Naive thymus-derived CD4-positive, alpha-beta T cell (primary cell): ENCODE measurements around the gene BIN1. TPM values are rescaled to one million over a fixed set of nuclear protein-coding genes. Genes with fewer than 3 reads are reported as not detected.
A peak's percentile ranks its signal among the peaks of the same experiment; 100 is the strongest.

ENCODE experiments used
- ATAC-seq: fragments of 150-1000 bp; cut with Tn5 transposase; 2 replicates; pipeline ENCODE4 v1.10.0; 2021; ENCODE audit warnings: mild to moderate bottlenecking, moderate library complexity
- CTCF ChIA-PET: fragments of 350-600 bp; sonication (Branson Sonifier 250); formaldehyde crosslinking; loops from one replicate; lab custom pipeline; 2021; ENCODE audit warnings: antibody characterized with exemption; lab: Charles Lee
- POLR2A ChIA-PET: fragments of 350-600 bp; sonication (Branson Sonifier 250); formaldehyde crosslinking; loops from one replicate; lab custom pipeline; 2021; ENCODE audit warnings: antibody characterized with exemption, inconsistent platforms; lab: Charles Lee
- DNase-seq, 9 donors: peaks; one replicate each; pipeline versions ENCODE4 v3.0.0 to v3.0.0-alpha.2; 2020 to 2022; ENCODE audit warnings: mixed read lengths in 1 of 9
- H3K27ac ChIP-seq: one replicate; pipeline ENCODE4 v1.7.0; 2013; ENCODE audit warnings: mild to moderate bottlenecking, low read depth, low read length, moderate library complexity
- H3K27me3 ChIP-seq, 2 donors: one replicate each; pipeline ENCODE4 v1.7.0; 2013; ENCODE audit warnings: low read length in 2 of 2, mild to moderate bottlenecking in 2 of 2, moderate library complexity in 2 of 2; ENCODE audit not compliant: control insufficient read depth in 2 of 2, insufficient read depth in 2 of 2
- H3K36me3 ChIP-seq, 3 experiments: 1 replicate in 2 of 3; 2 replicates in 1 of 3; pipeline ENCODE4 v1.7.0; 2013; ENCODE audit warnings: low read length in 3 of 3, mild to moderate bottlenecking in 3 of 3, moderate library complexity in 1 of 3; ENCODE audit not compliant: insufficient read depth in 3 of 3, control insufficient read depth in 2 of 3
- H3K4me1 ChIP-seq, 2 donors: one replicate each; pipeline ENCODE4 v1.7.0; 2013; ENCODE audit warnings: low read length in 2 of 2, mild to moderate bottlenecking in 2 of 2, moderate library complexity in 1 of 2; ENCODE audit not compliant: control insufficient read depth in 2 of 2, insufficient read depth in 2 of 2
- H3K4me3 ChIP-seq: 2 replicates; pipeline ENCODE4 v1.7.0; 2013; ENCODE audit warnings: mild to moderate bottlenecking, low read length
- H3K9me3 ChIP-seq, 3 experiments: 1 replicate in 2 of 3; 2 replicates in 1 of 3; pipeline ENCODE4 v1.7.0; 2013; ENCODE audit warnings: low read length in 3 of 3; ENCODE audit not compliant: control insufficient read depth in 2 of 3
- H3K27ac Mint-ChIP-seq, 9 donors: one replicate each; pipeline ENCODE4 v1.8.0; 2020 to 2022; ENCODE audit warnings: mixed read lengths in 9 of 9, mild to moderate bottlenecking in 8 of 9, moderate library complexity in 5 of 9, inconsistent platforms in 2 of 9
- H3K27me3 Mint-ChIP-seq, 5 donors: one replicate each; pipeline ENCODE4 v1.8.0; 2021 to 2022; ENCODE audit warnings: mixed read lengths in 5 of 5, mild to moderate bottlenecking in 1 of 5
- H3K36me3 Mint-ChIP-seq, 5 donors: one replicate each; pipeline ENCODE4 v1.8.0; 2020 to 2022; ENCODE audit warnings: mixed read lengths in 5 of 5, mild to moderate bottlenecking in 3 of 5, inconsistent platforms in 1 of 5
- H3K4me1 Mint-ChIP-seq, 7 donors: one replicate each; pipeline ENCODE4 v1.8.0; 2020 to 2022; ENCODE audit warnings: mixed read lengths in 7 of 7, mild to moderate bottlenecking in 3 of 7, inconsistent platforms in 1 of 7
- H3K4me3 Mint-ChIP-seq, 10 donors: one replicate each; pipeline ENCODE4 v1.8.0; 2020 to 2022; ENCODE audit warnings: mild to moderate bottlenecking in 10 of 10, mixed read lengths in 10 of 10, moderate library complexity in 6 of 10, inconsistent platforms in 2 of 10
- H3K9me3 Mint-ChIP-seq, 11 donors: one replicate each; pipeline ENCODE4 v1.8.0; 2020 to 2022; ENCODE audit warnings: mixed read lengths in 11 of 11, mild to moderate bottlenecking in 4 of 11, inconsistent platforms in 1 of 11, moderate library complexity in 1 of 11
- intact Hi-C, 2 donors: fragments of 100-400 bp; cut with micrococcal nuclease; formaldehyde crosslinking; loops; one replicate each; pipeline ENCODE4 v1.15.1; 2023
- polyA plus RNA-seq, 2 donors: library from polyadenylated mRNA; unstranded; fragments of 300-500 nt; fragmentation: Illumina TruSeq; gene quantifications; one replicate each; pipeline ENCODE4 v1.2.3, GENCODE V29; 2021
- total RNA-seq, 6 experiments: library from RNA in 5 of 6; stranded (reverse) in 5 of 6; gene quantifications; 1 replicate in 5 of 6; 2 replicates in 1 of 6; pipeline ENCODE4 v1.2.3 and lab custom pipeline; 2021 to 2026

BIN1 gene
- total and polyA plus RNA-seq, 7 experiments from 2014 or later, result 103 to 161 (median 117) TPM

DNA sequence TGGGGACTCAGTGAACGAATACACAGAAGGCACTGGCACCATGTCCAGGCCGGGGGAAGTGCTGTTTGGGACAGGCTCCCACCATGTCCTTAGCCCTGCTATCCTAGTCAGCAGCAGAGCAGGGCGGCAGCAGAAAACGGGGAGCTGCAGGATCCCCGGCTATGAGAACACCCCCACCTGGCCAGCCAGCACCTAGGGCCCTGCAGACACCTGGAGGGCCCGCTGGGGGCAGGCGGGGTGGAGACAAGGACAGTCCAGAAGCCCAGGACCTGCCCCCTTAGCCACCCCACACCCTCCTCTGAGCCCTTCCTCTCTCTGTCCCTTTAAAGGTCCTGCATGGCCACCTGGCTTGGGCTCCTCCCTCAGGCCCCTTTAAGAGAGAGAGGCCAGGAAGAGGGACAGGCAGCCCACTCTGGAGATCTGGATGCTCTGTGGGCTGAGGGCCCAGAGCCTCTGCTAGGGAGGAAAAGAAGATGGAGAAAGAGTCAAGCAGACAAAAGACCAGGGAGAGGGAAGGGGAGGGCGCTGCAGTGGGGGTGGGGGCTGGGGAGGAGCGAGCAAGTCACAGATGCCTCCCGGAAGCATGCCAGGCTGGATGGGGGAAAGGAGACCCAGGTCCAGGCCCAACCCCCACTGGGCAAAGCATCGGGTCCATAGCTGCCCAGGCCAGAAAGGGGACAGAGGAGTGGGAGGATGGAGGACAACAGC lies 48.6 kb downstream of the BIN1 start:
- peaks cover 0 to 21% (median 4%) of the 10 kb centered on the region in 5 donors for H3K36me3 Mint-ChIP-seq

DNA sequence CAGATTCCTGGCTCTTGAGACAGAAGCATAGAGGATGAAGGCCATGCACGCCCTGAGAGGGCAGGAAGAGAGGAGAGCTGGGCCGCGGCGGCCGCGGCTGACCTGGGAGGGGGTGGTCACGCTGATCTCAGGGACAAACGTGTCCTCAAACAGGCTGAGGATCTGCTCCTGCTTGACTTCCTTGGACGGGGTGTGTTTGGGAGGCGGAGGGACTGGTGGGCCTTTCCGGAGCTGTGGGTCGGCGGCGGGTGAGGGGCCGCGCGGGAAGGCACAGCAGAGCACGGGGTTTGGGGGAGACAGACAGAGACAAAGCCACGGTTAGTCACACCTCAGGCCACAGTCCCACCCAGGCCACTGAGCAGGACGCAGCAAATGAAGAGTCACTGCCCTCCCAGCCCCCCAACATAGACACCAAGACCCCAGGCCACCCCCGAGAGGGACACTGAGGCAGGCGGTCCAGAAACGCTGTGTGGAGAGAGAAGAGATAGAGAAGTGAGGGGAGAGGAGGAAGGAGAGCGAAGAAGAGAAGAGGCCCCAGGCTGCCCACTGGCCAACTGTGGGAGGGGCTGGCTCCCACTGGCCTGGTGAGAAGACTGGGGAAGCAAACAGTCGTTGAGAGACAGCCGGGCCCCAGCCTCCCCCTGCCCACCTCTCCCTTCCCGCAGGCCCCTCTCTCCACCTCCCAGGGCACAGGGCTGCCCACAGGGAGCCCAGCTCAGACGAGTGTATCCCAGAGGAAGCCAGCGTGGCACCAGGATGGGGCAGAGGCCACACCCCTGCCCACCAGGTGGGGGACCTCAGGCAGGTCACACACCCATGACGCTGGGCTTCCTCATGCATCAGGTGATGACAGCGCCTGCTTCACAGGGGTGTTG lies 49.3 kb downstream of the BIN1 start:
- no peaks in the 10 kb centered on the region for H3K4me1 ChIP-seq
- Mint-ChIP-seq H3K36me3 (peaks cover 0 to 15% (median 4%) of the 10 kb centered on the region in 5 donors), H3K9me3 (peaks cover 0 to 2% (median 0%) of the 10 kb centered on the region in 11 donors), H3K4me1 (peaks cover 0 to 6% (median 0%) of the 10 kb centered on the region in 7 donors), H3K4me3 (no peak overlapping the region), H3K27me3 (no peaks in the 10 kb centered on the region), H3K27ac (peak overlapping the region in 1 of 9 donors; percentile 63)
- DNase-seq, result no peak
- ATAC-seq, result no peak
- intact Hi-C loops, result no loop called here
- no peaks in the 10 kb centered on the region for H3K9me3 ChIP-seq
- peaks cover 0 to 94% (median 7%) of the 10 kb centered on the region in 3 experiments for H3K36me3 ChIP-seq
- H3K27ac ChIP-seq, result no peak overlapping the region
- no peak overlapping the region for H3K4me3 ChIP-seq
- ChIA-PET CTCF (no interaction called here), POLR2A (no interaction called here)
- H3K27me3 ChIP-seq, result no peaks in the 10 kb centered on the region

More for the DNA sequence above, 48.6 kb downstream of the BIN1 start:
- ChIA-PET CTCF (no interaction called here), POLR2A (no interaction called here)
- Mint-ChIP-seq H3K27ac (no peak overlapping the region), H3K4me1 (peaks cover 0 to 6% (median 0%) of the 10 kb centered on the region in 7 donors), H3K27me3 (no peaks in the 10 kb centered on the region), H3K9me3 (peaks cover 0 to 2% (median 0%) of the 10 kb centered on the region in 11 donors), H3K4me3 (no peak overlapping the region)
- no peak for ATAC-seq
- Histone ChIP-seq H3K9me3 (no peaks in the 10 kb centered on the region), H3K27me3 (no peaks in the 10 kb centered on the region), H3K36me3 (peaks cover 0 to 96% (median 14%) of the 10 kb centered on the region in 3 experiments), H3K4me3 (no peak overlapping the region), H3K27ac (no peak overlapping the region), H3K4me1 (no peaks in the 10 kb centered on the region)
- DNase-seq, result no peak
- intact Hi-C loops, result no loop called here

DNA sequence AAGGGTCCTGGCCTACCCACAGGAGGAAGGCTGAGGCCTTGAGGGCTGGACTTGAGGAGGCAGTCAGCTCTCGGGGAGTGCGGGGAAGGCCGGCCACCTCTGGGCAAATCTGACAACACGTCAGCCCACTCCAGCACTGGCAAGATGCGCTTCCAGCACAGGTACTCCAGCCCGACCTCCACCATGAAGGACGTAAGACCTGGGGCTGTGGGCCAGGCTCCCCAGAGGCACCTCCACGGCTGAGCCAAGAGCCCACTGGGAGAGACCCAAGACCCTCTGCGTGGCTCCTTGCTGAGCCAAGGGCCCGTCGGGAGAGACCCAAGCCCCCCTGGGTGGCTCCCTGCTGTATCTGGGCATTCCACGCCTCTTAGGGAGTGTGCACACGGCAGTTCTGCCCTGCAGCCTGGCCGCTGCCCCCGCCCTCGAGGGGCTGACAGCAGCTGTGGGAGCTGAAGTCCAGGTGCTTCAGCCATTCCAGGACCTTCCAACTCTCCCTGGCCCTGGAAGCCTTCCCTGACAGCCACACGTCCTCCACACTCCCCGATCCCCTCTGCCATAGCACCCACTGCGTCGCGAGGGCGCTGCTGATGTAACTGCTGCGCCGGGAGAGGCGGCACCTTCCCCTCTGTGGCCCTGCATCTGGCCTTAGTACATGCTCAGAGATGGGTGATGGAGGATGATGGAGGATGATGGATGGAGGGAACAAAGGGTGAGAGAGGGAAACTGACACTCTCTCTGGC lies 50.2 kb downstream of the BIN1 start:
- Histone ChIP-seq H3K4me3 (no peak overlapping the region), H3K4me1 (no peaks in the 10 kb centered on the region), H3K27ac (no peak overlapping the region), H3K27me3 (no peaks in the 10 kb centered on the region), H3K36me3 (peaks cover 0 to 89% (median 7%) of the 10 kb centered on the region in 3 experiments), H3K9me3 (no peaks in the 10 kb centered on the region)
- no peak for ATAC-seq
- Mint-ChIP-seq H3K27ac (peak overlapping the region in 2 of 9 donors; percentile 63 to 67), H3K4me1 (peaks cover 0 to 6% (median 0%) of the 10 kb centered on the region in 7 donors), H3K4me3 (no peak overlapping the region), H3K36me3 (peaks cover 0 to 11% (median 4%) of the 10 kb centered on the region in 5 donors), H3K9me3 (peaks cover 0 to 2% (median 0%) of the 10 kb centered on the region in 11 donors), H3K27me3 (no peaks in the 10 kb centered on the region)
- CTCF ChIA-PET, result no interaction called here
- no peak for DNase-seq
- intact Hi-C loops, result no loop called here
- POLR2A ChIA-PET, result no interaction called here

DNA sequence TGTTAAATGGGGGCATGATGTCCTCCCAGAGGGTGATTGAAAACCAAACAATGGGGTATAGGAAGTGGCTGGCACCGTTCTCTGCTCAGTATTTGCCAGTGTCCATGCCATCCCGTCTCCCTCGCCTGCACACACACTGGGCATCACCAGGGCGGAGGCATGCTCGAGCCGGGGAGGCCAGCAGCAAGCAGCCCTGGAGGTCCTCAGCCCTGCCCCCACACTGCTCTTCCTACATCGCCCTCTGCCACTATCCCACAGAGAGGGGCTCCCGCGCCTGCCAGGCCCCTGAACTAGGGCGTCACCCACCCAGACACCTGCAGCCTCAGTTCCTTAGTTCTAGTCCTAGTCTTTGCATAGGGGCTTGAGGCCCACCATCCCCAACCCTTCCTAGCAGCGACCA lies 50.9 kb downstream of the BIN1 start:
- H3K9me3 ChIP-seq, result no peaks in the 10 kb centered on the region
- Mint-ChIP-seq H3K4me3 (no peak overlapping the region), H3K9me3 (peaks cover 0 to 2% (median 0%) of the 10 kb centered on the region in 11 donors), H3K36me3 (peaks cover 0 to 11% (median 4%) of the 10 kb centered on the region in 5 donors), H3K4me1 (peaks cover 0 to 6% (median 0%) of the 10 kb centered on the region in 7 donors), H3K27ac (peak overlapping the region in 1 of 9 donors; percentile 67), H3K27me3 (no peaks in the 10 kb centered on the region)
- H3K27ac ChIP-seq, result no peak overlapping the region
- ATAC-seq (no peak), DNase-seq (no peak)
- no peaks in the 10 kb centered on the region for H3K4me1 ChIP-seq
- peaks cover 0 to 87% (median 7%) of the 10 kb centered on the region in 3 experiments for H3K36me3 ChIP-seq
- no peaks in the 10 kb centered on the region for H3K27me3 ChIP-seq
- POLR2A ChIA-PET, result no interaction called here
- intact Hi-C loops, result no loop called here
- no peak overlapping the region for H3K4me3 ChIP-seq
- CTCF ChIA-PET, result no interaction called here

DNA sequence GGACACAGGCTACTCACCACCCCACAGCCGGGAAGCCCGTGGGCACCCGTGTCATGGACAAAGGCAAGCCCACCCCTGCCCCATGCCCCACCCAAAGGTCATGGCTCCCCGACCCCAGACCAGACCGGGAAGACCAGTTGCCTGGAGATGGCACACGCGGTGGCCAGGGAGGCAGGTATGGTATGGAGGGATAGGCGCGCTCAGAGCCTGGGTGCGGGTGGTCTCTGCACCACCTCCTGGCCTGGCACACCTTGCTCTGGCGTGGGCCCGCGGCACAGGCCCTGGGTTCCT lies 51.2 kb downstream of the BIN1 start:
- intact Hi-C loops, result no loop called here
- H3K36me3 ChIP-seq, result peaks cover 0 to 88% (median 7%) of the 10 kb centered on the region in 3 experiments
- ATAC-seq, result no peak
- POLR2A ChIA-PET, result no interaction called here
- no peak overlapping the region for H3K4me3 ChIP-seq
- no peak for DNase-seq
- no peaks in the 10 kb centered on the region for H3K27me3 ChIP-seq
- Mint-ChIP-seq H3K9me3 (peaks cover 0 to 2% (median 0%) of the 10 kb centered on the region in 11 donors), H3K4me1 (peaks cover 0 to 6% (median 0%) of the 10 kb centered on the region in 7 donors), H3K27ac (peak overlapping the region in 1 of 9 donors; percentile 59), H3K4me3 (no peak overlapping the region), H3K27me3 (no peaks in the 10 kb centered on the region), H3K36me3 (peaks cover 0 to 11% (median 4%) of the 10 kb centered on the region in 5 donors)
- CTCF ChIA-PET, result no interaction called here
- no peaks in the 10 kb centered on the region for H3K9me3 ChIP-seq
- H3K27ac ChIP-seq, result no peak overlapping the region
- no peaks in the 10 kb centered on the region for H3K4me1 ChIP-seq

DNA sequence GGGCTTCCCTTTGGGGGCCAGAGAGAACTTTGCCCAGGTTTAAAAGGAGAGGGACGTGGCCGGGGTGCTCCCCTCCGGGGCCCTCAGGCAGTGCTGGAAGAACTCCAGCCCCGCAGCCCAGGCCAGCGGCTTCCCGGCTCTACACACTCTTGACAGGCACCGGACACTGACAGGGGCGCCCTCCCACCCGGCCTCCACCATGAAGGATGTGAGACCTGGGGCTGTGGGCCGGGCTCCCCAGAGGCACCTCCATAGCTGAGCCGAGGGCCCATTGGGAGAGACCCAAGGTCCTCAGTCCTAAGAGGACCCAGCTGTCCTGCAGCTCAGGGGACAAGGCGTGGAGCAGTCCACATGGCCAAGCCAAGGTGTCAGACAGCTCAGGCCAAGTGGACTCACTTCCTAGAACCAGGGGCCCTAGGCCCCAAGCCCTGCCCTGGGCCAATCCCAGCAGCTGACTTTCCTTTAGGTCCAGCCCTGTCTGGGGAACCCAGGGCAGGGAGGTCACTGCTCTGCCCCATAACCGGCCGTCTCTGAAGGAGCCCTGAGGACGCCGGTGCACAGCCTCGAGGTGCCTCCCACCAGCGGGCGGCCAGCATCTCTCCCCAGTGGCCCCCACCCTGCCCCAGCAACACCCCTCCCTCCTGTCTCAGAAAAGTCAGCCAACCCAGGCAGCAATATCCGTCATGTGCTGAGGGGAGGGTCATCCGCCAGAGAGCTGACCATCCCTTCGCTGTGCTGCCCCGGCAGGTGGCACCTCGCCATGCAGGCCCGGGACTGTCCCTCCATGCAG lies 51.8 kb downstream of the BIN1 start:
- peaks cover 0 to 2% (median 0%) of the 10 kb centered on the region in 11 donors for H3K9me3 Mint-ChIP-seq
- DNase-seq (no peak), ATAC-seq (no peak)
- Histone ChIP-seq H3K4me1 (no peaks in the 10 kb centered on the region), H3K4me3 (no peak overlapping the region), H3K9me3 (no peaks in the 10 kb centered on the region), H3K27me3 (no peaks in the 10 kb centered on the region), H3K36me3 (peaks cover 0 to 88% (median 7%) of the 10 kb centered on the region in 3 experiments), H3K27ac (no peak overlapping the region)
- H3K27me3 Mint-ChIP-seq, result no peaks in the 10 kb centered on the region
- CTCF ChIA-PET, result no interaction called here
- peak overlapping the region in 1 of 9 donors; percentile 59 for H3K27ac Mint-ChIP-seq
- peaks cover 0 to 8% (median 4%) of the 10 kb centered on the region in 5 donors for H3K36me3 Mint-ChIP-seq
- POLR2A ChIA-PET, result no interaction called here
- intact Hi-C loops, result no loop called here
- H3K4me1 Mint-ChIP-seq, result peaks cover 0 to 6% (median 0%) of the 10 kb centered on the region in 7 donors
- no peak overlapping the region for H3K4me3 Mint-ChIP-seq
